BJ (cell line): ENCODE measurements around the gene CCDC121. TPM values are rescaled to one million over a fixed set of nuclear protein-coding genes. Genes with fewer than 3 reads are reported as not detected.

Experiments
- CTCF ChIA-PET: fragments of 350-600 bp; formaldehyde crosslinking; extraction: SDS; loops from one replicate; lab custom pipeline; 2021; ENCODE audit warnings: antibody characterized with exemption, inconsistent platforms; lab: Yijun Ruan, JAX
- POLR2A ChIA-PET: fragments of 300-600 bp; sonication (Branson Sonifier 250); formaldehyde crosslinking; extraction: SDS; loops from one replicate; lab custom pipeline; 2021; ENCODE audit warnings: antibody characterized with exemption; lab: Charles Lee
- DNase-seq: peaks from one replicate; pipeline ENCODE4 v3.0.0-alpha.2; 2011; ENCODE audit warnings: low read depth
- H3K27me3 ChIP-seq: 2 replicates; pipeline ENCODE4 v1.6.0; 2011; ENCODE audit warnings: low read length; ENCODE audit not compliant: control insufficient read depth, insufficient read depth
- H3K36me3 ChIP-seq: 2 replicates; pipeline ENCODE4 v1.5.1; 2011; ENCODE audit warnings: low read length; ENCODE audit not compliant: control insufficient read depth, insufficient read depth
- H3K4me3 ChIP-seq: 2 replicates; pipeline ENCODE4 v1.5.1; 2011; ENCODE audit warnings: low read depth, mild to moderate bottlenecking, control low read depth, low read length
- polyA plus RNA-seq: library from polyadenylated mRNA; depleted of rRNA; stranded (reverse); fragments of >200 nt; gene quantifications from 2 replicates; pipeline ENCODE4 v1.2.3, GENCODE V29; 2011
- TF ChIP-seq, protein P1 (sequence below): IDR thresholded peaks from 2 replicates; pipeline ENCODE4 v1.5.1; 2011; ENCODE audit warnings: low read depth, mild to moderate bottlenecking, control low read depth, inconsistent platforms, low read length, moderate library complexity; ENCODE audit not compliant: insufficient read depth

Gene CCDC121
- polyA plus RNA-seq, 1 experiment = 0.58 TPM

DNA sequence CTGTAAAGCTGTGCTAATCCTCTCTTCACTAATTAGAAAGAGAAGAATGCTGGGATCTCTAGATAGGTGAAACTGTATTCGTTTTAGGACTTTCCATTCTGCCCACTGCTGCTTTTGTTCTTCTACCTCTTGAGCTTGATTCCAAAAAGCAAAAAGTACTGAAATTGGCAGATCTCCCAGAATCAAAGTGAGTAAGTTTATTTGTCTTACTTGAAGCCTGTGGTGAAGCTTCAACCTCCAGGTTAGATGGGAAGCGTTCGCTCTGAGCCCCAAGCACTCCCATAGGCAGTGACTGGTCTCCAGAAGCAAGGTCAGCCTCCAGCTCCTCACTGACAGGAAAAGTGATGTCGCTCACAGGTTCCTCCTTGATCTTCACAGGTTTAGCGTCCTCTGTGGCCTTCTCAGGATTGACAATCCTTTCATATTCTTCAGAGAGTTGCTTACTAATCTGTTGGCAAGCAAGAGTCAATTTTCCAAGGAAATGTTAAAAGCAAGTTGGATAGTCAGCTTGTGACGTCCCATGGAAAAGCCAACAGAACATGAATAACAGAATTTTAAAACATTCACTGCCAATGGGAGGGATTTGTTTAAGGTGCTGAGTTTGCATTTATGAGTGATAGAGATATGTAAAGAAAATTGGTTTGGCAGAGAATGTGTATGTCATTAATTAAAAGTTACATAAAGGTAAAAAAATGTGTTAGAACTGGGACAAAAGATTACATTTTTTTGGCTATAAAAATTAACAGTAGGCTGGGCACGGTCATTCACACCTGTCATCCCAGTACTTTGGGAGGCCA, 26.5 kb upstream of the CCDC121 start:
- H3K36me3 ChIP-seq = peaks cover 11% of the 10 kb centered on the region
- DNase-seq = no peak
- ChIA-PET POLR2A (interaction anchor here (0.6 to 1.2 kb wide), 2 partner anchors 165 to 246 kb away, joined by 4 to 6 read pairs; partner anchors contain the start of gene PPM1G), CTCF (no interaction called here)
- H3K27me3 ChIP-seq = no peaks in the 10 kb centered on the region
- TF ChIP-seq, protein P1, sequence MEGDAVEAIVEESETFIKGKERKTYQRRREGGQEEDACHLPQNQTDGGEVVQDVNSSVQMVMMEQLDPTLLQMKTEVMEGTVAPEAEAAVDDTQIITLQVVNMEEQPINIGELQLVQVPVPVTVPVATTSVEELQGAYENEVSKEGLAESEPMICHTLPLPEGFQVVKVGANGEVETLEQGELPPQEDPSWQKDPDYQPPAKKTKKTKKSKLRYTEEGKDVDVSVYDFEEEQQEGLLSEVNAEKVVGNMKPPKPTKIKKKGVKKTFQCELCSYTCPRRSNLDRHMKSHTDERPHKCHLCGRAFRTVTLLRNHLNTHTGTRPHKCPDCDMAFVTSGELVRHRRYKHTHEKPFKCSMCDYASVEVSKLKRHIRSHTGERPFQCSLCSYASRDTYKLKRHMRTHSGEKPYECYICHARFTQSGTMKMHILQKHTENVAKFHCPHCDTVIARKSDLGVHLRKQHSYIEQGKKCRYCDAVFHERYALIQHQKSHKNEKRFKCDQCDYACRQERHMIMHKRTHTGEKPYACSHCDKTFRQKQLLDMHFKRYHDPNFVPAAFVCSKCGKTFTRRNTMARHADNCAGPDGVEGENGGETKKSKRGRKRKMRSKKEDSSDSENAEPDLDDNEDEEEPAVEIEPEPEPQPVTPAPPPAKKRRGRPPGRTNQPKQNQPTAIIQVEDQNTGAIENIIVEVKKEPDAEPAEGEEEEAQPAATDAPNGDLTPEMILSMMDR = no peak
- no peak overlapping the region for H3K4me3 ChIP-seq

DNA sequence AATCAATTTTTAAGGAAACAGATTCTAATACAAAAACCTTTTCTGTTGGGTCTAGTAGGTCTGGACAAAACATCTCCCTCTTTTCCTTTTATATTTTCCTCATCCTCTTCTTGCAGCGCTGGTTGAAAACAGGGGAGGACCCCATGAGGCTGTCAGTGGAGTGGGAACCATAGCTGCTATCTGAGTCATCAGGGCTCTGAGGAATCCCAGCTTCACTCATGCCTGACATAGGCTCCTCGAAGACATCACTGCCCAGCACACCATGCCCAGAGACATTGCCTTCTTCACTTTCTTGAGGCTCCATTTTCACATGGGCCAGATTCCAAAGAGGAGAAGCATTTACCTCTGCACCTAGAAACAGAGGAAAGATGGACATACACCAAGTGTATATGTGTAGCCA, 24.6 kb upstream of the CCDC121 start:
- ChIA-PET CTCF (interaction anchor here (1.3 kb wide), 1 partner anchor 32 kb away, joined by 4 read pairs; no protein-coding TSS in a partner anchor), POLR2A (no interaction called here)
- Histone ChIP-seq H3K4me3 (no peak overlapping the region), H3K36me3 (peaks cover 11% of the 10 kb centered on the region), H3K27me3 (no peaks in the 10 kb centered on the region)
- no peak for DNase-seq
- TF ChIP-seq, protein P1 = no peak

DNA sequence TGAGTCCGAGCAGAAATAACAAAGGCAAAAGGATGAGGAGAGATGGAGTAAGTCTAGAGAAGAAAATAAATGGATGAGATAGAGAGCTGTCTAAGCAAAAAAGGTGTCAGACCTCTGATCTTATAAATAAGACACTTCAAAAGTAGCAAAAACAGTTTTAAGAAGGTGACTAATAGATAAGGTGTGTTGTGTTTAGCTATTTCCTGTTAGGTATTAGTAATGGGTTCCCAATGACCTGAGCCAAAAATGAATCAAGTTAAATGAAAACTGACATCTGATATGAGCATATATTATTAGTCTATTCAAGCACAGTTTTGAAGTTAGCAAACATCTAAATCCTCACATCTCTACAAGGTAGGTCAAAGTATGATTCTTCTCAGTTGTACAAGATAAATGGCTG, 24.0 kb upstream of the CCDC121 start:
- Histone ChIP-seq H3K4me3 (no peak overlapping the region), H3K27me3 (no peaks in the 10 kb centered on the region), H3K36me3 (peaks cover 11% of the 10 kb centered on the region)
- ChIA-PET POLR2A (no interaction called here), CTCF (no interaction called here)
- TF ChIP-seq, protein P1 = no peak
- no peak for DNase-seq

DNA sequence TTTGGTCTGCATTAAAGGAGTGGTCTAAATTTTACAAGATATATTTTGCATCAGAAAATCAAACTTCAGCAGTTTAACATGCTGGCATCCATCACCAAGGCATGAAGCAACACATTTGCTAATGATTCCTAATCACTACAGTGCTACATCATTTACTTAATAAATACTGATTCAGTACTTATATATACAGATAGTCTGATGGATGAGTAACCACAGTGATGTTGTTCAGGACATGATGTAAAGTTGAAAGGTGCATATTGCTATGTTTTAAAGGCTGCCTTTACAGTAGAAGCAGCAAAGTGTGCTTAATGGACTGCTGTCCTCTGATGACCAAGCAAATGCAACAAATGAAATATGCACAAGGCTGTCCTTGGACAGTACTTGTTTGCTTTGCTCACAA, 23.5 kb upstream of the CCDC121 start:
- ChIA-PET POLR2A (no interaction called here), CTCF (no interaction called here)
- no peaks in the 10 kb centered on the region for H3K27me3 ChIP-seq
- H3K36me3 ChIP-seq = peaks cover 8% of the 10 kb centered on the region
- TF ChIP-seq, protein P1 = no peak
- no peak overlapping the region for H3K4me3 ChIP-seq
- DNase-seq = no peak

DNA sequence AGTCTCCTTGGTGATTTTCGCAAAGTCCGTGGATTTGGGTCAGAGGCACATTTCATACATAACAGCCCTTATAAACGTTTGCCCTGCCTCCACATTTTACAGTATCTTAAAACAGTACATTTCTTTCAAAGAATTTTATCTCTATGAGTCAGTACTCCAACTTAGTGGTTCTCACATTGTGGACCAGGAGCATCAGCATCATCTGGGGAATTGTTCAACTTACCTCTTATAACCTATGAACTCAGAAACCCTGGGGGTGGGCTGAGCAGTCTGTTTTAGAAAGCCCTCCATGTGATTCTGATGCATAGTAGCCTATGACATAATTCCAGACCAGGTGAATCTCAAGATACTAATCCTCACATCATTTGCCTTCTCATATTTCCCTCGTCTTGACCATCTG, 22.2 kb upstream of the CCDC121 start:
- ChIA-PET POLR2A (no interaction called here), CTCF (interaction anchor here (0.8 kb wide), 1 partner anchor 32 kb away, joined by 3 read pairs; no protein-coding TSS in a partner anchor)
- no peak overlapping the region for H3K4me3 ChIP-seq
- no peak for DNase-seq
- TF ChIP-seq, protein P1 = no peak
- no peaks in the 10 kb centered on the region for H3K27me3 ChIP-seq
- H3K36me3 ChIP-seq = peaks cover 6% of the 10 kb centered on the region; the same call in 1 of the 2 replicates
